HK-2 (cell line): ENCODE results near the gene SLC25A45.

Experiments used
- DNase-seq: peaks from one replicate; pipeline ENCODE4 v3.0.0-alpha.2; 2018; ENCODE audit not compliant: unreplicated experiment

The SLC25A45 gene

GRCh38 chr11:65389294-65389980 is 7.0 kb upstream of the SLC25A45 start:
- DNase-seq = no peak

GRCh38 chr11:65388731-65389130 is 6.3 kb upstream of the SLC25A45 start:
- no peak for DNase-seq

- DNase-seq = peak; percentile 80
Observed at GRCh38 chr11:65386307-65387140, 4.1 kb upstream of the SLC25A45 start, which contains the start of gene FRMD8. TSS of gene FRMD8 (plus strand) at chr11:65386637. CDS start at chr11:65387037, 400 bp downstream.

DNA sequence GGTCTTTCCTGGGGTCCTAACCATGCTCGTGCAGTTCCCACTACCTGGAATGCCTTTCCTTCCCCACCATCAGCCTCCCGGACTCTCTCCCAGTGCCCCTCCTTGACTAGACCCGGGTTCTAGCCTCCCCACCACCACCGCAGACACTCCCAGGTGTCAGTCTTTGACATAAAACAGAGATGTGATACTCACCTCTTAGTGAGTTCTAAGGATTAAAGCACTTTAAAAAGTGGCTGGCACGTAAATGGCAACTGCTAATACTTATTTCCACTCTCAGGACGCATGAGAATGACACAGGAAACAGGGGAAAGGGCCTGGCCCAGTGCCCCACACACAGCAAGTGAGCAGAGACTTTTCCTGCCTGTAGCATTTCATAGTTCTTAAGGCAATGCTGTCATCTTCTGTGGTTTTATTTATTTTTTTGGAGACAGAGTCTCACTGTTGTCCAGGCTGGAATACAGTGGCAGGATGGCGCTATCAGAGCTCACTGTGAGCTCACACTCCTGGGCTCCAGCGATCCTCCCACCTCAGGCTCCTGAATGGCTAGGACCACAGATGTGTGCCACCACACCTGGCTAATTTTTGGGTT is 1.9 kb upstream of the SLC25A45 start:
- DNase-seq = no peak

GRCh38 chr11:65383778-65384177 is 1.3 kb upstream of the SLC25A45 start:
- DNase-seq = no peak

- DNase-seq = no peak
Observed at GRCh38 chr11:65382804-65383368, 440 bp upstream of the SLC25A45 start.

GRCh38 chr11:65381716-65382032 is 772 bp downstream of the SLC25A45 start:
- DNase-seq = no peak

DNA sequence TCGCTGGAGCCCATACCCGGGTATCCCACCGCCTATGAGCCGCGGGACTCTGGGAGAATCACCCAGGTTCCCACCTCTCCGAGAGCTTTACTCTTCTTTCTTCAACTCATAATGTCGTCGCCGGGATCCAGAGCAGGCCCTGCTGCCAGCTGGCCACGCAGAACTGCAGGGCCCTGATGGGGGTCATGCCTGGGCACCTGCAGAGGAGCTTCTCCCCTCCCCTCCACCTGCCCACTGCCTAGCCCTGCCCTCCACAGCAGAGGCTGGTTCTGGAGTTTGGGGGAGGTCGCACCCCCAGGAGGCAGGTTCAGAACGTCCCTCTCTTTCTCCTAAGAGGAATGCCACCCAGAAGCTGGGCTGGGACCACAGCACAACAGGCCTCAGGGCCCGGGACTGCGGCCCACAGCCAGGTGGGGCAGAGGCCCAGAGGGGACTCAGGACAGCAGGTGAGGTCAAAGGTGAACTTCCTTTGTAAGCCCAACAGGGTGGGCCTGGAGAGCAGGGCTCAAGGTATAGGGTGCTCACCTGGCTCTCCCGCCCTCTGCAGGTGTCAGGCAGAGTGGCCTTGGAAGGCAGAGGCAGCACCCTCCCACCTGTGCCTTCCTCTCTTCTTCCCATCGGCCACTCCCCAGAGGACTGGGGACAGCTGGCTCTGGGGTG is 1.9 kb downstream of the SLC25A45 start:
- no peak for DNase-seq

- no peak for DNase-seq
Observed at GRCh38 chr11:65379698-65380459, 2.6 kb downstream of the SLC25A45 start.

- no peak for DNase-seq
Observed at GRCh38 chr11:65378928-65379638, 3.4 kb downstream of the SLC25A45 start.

DNA sequence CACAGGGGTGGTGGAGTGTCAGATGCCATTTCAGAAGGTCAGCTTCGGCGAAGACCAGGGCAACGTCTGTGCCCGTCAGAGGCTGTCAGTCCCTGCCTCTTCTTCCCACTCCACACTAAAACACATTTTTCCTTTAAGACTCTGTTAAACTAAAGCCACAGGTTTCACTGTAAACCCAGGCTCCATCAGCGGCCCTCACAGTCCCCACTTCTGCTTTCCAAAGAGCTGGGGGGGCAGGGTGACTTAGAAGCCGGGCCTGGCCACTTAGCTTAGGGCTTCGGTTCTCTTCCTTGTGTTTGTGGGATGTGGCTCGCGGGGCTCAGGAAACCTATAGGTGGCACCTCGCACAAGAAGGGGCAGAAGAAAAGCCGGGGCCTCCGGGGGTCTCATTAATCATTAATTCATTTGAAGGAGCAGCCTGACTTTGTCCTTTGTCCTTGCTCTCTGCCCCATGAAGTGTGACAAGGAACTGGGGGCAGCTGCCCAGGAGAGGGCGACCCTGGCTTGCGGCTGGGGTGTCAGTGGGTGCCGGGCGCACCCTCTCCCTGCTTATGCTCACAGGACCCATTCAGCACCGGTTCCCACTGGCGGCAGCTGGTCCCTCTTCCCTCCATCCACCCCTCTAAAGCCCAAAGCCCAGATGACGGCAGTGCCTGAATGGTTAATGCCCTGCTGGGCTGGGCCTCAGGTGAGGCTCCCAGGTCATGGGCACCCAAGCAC is 4.1 kb downstream of the SLC25A45 start:
- no peak for DNase-seq

DNA sequence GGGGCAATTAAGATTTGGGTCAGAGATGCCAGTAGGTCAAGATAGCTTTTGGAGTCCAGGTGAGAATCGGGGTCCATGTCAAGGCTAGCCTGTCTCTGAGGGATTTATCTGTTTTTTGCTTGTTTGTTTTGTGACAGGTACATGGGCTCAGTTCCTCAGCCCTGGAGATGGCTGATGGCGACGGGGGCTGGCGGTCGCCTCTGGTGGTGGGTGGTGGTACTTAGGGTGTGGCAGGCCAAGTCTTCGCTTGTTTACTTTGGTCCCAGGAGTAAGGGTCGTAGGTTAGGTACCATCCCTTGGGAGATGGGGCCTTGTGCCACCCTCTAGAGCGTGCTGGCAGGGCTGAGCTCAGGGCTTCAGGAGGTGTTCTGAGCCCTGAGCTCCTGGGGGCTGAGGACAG is 4.7 kb downstream of the SLC25A45 start:
- DNase-seq = no peak

- DNase-seq = no peak
Observed at GRCh38 chr11:65377036-65377435, 5.4 kb downstream of the SLC25A45 start.

DNA sequence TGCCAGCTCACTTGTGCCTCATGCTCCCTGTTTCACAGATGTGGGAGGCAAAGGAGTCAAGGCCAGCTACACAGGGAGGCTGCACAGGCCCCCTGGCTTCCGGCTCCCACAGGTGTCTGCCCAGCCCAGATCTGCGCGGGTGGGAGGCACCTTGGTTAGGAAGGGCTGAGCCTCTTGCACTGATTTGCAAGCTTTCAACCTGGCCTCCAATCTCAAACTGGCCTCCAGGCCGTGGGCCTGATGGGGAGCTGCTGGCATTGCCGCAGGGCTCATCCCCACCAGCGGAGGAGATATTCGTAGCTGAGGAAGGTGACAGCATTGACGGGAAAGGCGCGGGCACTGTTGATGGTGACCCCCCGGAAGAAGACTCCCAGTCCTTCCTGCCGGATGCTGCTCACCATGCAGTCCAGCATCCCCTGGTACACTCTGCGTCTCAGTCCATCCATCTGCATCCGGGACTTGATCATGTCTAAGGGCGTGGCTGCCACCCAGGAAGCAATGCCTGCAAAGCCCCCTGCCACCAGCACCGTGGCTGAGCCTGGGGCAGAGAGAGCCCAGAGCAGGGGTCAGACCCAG is 6.2 kb downstream of the SLC25A45 start:
- DNase-seq = no peak

DNA sequence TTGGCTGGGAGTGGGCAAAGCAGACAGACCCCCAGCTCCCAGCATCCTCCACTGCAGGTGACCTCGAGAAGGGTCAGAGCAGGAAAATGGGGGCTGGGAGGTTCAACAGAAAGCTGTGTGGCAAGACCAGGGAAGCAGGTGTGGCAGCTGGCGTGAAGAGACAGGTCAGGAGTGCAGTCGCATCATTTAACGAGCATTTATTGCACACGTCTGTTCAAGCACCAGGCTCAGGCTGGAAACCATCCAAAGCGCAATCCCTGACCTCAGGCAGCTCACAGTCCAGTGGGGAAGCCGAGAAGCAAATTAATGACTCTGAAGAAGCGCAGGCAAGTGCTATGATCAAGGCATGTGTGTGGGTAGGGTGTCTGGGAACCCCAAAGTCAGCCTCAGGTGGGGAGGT is 7.4 kb downstream of the SLC25A45 start:
- no peak for DNase-seq

- DNase-seq = no peak
Observed at GRCh38 chr11:65373839-65374580, 8.4 kb downstream of the SLC25A45 start.

GRCh38 chr11:65370659-65371049 is 11.8 kb downstream of the SLC25A45 start:
- DNase-seq = no peak

DNA sequence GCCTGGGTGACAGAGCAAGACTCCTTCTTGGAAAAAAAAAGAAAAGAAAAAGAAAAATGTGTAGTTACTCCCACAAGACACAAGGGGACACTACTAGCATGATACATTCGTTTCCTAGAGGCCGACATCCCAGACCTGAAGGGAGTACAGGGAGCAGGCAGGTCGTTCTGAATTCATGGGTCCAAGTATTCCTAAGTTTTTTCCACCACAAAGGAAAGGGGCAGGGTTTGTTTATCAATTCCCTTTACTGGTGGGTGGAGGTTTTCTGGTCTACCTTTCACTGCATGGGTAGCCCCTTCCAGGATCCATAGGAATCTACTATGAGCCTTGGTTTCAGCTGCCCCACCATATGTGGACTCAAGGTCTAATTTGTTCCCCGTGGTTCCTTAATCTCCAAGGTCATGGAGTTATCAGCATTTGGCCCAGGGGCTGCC is 16.1 kb downstream of the SLC25A45 start:
- DNase-seq = no peak

DNA sequence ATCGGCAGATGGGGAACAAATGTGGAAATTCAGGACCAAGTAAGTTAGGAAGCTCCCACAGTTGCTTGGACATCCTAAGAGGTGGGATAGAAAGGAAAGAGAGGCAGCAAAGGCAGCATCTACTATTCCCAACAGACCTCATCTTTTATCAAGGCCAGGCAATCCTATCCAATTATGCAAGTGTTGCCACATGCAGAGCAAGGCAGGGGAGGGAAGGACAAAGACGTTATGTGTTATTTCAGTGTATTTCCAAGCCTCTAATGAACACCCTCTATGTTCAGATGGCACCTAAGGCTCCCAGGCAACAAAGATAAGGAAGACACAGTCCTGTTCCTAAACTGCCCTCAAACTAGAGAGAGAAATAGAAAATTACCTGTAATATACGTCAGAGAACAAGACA is 18.7 kb downstream of the SLC25A45 start:
- DNase-seq = no peak
